Iris pigment epithelial cell (primary cell): Measurements from ENCODE around the gene STUM.
"Not testable (repeated sequence)": the region's sequence is repeated elsewhere in the genome, so short reads cannot be mapped to it uniquely, and the experiment has no call there.

ENCODE experiments used
- DNase-seq: peaks from one replicate; pipeline ENCODE4 v3.0.0-alpha.2; 2011; ENCODE audit warnings: low read depth

STUM gene

DNA sequence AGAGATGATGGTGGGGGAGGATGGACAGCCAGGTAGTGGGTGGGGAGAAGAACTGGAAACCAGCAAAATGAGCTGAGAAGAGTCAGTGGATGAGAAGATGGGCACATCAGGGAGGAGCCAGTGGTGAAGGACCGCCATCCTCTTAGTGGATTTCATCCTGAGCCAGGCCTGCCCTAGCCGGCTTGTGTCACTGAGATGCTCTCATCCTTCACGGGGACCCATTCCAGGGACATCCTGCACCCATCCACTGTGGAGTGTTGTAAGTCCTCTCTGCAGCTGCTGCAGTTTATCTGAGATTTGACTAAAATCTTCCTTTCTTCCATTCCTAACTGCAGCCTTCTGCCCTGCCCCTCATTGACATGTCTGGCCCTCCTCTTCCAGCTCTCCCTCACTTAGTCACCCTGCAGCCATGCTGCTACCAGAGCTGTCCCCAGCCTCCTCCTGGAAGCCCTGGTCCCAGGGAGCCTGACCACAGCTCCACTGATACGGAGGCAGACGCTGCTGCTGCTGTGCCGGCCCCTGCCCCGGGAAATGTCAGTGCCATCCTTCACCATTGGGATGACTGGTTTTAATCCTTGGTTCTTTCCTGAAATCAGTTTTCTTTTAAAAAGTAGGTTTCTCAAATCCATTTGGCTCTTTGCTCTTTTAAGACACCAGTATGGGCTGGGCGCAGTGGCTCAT is 33.2 kb downstream of the STUM start:
- no peak for DNase-seq

DNA sequence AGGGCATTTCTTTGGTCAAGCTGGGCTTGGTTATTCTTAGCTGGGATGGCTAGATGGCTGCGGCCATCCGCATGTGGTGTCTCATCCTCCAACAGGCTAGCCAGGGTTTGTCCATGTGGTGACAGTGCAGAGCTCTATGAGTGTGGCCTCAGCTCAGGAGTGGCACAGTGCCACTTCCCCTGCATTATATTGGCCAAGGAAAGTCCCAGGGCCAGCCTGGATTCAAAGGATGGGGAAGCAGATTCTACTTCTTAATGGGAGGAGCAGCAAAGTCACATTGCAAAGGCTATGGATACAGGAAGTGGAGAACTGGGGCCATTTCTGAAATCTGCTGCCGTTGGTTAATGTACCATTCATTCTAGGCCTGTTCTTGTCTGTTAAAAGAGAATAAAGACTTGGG is 34.4 kb downstream of the STUM start:
- no peak for DNase-seq

DNA sequence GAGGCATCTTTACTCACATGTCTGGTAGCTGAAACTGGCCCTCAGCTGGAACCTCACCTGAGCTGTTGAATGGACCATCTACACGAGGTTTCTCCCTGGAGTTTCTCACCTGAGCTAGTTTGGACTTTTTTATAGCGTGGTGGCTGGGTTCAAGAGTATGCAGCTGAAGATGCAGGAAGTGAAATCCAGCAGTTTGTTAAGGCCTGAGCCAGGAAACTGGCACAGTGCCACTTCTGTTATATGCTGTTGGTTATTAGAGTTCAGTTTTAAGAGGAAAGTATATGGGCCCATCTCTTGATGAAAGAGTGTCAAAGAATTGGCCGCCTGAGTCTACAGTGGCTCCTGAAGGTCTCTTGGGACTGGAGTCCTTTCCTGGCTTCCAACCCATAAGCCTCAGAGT is 35.6 kb downstream of the STUM start:
- DNase-seq, result no peak

DNA sequence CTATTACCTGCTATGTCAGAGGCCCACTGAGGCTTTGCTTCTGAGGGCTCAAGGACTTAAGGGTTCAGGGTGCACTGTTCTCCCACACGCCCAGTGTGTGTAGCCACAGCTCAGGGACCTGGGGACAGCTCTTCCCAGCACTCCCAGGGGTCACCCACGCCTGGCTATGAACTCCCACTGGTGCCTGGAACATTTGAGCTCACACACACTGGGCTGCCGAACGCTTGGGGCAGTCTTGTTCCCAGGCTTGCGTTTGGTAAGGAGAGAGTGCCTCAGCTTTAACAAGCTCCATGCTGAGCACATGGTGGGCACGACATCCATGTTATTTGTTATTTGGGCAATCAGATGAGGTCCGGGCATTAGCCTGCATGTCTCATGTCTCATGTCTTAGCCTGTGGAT is 37.6 kb downstream of the STUM start:
- DNase-seq, result no peak

DNA sequence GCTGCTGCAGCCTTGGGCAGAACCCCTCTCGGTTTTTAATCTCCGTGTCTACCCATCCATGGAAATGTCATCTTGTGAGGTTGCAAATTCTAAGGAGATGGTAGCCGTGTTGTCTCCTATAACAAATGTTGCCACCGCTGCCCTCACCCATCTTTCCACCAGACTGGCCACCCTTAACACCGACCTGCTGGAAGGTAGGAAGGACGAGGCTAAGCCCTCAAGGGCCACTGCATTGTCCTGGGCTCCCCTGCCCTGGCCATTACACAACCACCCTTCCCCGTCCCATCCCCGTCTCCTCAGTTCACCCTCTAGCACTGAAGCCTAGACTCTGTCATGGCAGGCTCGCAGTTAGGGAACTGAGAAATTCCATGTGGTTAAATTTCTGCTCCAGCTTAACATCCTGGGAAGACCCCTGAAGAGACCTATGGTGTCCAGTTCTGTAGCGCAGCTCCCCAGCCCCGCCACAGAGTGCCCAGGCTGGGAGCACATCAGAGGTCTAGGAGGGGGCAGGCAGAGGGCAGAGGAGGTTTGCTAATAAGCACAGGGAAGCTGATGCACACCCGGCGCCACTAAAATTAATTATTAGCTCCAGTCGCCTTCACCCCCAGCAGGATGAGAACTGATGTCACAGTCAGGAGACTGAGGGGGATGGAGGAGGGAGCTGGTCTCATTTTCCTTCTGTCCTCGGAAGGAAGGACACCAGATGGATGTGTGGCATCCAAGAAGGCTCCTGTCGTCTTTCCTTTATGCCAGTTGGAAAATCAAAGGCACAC is 38.3 kb downstream of the STUM start:
- DNase-seq, result no peak

DNA sequence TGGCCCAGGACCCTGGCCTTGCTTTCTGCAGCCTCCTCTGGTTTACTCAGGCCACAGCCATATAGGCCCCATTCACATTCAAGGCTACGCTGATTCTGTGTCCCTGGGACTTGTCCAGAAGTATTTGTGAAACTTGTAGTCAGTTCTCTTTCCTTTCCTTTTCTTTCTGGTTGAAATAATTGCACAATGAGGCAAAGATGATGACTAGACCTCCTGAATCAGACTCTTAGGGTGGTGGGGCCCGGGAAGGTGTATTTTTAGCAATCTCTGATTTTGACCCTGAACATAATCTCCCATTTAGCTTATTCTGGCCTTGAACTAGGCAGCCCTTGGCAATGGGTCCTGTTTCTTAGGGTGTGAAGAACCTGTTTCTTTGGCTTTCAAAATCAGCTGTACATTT is 39.9 kb downstream of the STUM start:
- peak; percentile 45 for DNase-seq

DNA sequence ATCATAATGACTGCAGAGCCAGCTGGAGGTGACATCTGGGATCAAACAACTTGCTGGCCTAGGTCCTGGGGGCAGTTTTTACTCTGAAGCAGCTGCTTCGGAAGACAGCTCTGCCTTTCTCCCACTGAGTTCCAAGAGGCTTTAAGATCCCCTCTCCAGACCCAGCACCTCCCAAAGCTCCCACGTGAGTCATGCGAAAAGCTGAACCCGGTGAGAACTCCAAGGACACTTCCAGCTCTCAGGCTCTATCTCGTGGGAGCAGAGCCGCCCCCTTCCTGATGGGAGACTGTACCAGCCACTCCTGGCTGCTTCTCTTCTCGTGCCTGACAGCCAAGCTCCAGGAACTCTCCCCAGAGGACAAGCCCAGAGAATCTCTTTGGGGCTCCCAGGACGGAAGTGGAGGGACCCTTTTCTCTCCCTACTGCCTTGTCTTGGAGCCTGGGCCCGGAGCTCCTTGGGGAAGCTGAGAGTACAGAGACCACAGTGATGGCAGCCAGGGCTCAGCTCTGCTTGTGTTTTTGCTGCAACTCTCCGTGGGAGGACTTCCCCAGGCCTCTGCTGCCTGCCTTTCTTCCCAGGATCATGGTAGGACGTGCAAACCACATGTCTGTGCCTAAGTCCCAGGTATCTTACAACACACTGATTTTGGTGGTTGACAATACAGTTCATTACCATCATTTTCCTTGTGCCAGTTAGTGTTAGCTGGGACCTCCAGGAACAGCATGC is 40.6 kb downstream of the STUM start:
- DNase-seq, result peak; percentile 24

DNA sequence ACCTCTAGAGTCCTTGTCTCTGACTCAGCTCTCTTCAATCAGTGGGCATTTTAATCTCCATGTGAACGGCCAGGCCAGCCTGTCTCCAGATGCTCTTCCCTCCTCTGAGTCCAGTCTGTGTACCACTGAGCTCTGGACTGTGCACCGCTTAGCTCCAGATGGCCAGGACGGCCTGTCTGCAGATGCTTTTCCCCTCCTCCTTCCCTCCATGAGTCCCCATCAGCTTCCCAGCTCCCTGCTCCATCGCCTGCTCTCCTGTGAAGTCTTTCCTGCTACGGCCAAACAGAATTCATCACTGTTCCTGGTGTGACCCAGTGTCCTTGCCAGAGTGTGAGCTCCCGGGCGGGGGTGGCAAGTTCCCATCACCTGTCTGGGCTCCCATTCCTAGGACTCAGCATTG is 42.0 kb downstream of the STUM start:
- peak; percentile 8 for DNase-seq

DNA sequence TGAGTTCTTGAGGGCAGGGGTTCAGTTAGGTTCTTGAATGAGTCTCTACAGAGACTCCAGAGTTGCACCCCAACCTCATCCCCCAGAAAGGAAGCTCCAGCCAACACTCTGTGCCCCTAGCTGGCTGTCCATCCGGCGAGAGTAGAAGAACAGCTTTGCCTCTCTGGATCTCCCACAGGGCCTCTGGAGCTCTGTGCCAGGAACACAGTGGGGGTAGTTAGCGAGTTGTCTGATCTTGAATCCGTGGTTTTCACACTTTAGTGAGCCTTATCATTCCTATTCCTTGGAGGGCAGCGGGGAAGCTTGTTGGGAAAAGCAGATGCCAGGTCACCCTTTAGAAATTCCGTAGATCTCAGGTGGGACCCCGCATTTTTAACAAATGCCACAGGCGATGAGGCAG is 45.0 kb downstream of the STUM start:
- no peak for DNase-seq

DNA sequence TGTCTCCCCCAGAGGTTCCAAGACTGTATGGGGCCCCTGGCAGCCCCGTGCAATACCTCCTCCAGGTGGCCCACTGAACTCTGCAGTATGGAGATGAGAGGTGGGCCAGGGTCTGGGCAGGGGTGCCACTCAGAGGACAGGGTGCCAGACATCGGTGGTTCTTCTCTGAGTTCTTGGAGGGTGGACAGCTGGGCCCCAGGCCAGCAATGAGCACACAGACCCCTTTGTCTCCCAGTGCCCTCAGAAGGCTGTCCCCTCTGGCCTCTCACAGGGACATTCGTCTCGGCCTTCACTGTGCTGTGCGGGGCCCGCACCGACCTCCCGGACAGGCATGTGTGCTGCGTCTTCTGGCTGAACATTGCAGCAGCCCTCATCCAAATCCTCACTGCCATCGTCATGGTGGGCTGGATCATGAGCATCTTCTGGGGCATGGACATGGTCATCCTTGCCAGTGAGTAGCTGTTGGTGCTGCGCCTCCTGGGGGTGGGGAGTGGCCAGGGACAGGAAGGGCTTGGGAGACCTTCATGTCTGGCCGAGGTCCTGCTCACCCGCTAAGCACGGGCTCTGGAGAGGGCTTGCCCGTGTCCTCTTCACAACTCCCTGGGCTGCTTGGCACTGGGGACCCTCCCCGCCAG is 48.1 kb downstream of the STUM start:
- no peak for DNase-seq

DNA sequence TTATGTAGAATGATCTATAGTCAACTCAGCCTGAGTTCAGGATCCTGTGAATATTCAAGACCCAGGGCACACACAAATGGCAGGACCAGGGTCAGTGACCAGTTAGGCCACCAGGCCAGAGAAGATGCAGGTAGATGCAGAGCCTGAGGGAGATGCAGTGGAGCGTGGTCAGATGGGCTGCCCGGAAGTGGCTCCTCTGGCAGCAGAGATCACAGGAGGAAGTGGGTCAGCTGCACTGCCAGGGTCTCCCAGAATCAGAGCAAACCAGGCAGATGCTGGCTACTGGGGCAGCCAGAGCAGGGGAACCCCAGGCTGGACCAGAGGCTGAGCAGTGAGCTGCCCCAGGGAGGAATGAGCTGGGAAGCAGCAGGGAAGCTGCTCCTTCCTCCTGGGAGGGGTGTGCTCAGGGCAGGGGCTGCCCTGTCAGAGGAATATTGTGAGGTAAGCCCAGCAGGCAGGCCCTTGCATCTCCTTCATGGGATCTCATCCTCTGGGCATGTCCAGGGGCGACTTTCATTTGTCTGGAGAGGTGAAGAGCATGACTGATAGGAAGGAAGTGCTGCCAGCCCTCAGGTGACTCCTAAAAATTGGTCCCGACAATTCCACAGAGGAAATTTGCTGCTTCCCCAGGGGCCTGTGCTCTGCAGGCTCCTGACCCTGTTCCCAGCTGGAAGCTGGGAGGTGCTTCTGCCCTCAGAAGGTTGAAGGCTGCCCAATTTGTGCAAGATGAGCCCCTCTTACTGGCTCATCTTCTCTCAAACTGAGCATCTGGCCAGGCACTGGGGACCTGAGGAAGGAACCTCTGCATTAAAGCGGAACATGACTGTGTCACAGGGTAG is 49.3 kb downstream of the STUM start:
- no peak for DNase-seq

DNA sequence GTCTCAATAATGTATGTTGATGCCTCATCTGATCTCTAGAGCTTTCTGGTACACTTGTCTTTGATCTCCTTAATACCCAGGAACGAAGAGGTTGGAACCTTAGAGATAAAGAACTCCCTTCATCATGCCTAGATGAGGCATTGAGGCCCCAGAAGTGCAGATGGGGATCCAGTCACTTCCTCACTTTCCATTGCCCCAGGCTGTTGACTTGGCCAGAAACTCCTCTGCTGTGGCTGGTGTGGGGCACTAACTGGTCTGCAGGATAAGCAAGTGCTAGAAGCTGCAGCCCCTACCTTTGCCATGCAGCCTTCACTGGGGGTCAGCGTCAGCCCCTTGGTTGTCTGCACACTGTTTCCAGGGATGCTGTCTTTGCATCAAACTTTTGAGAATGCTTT is 49.9 kb downstream of the STUM start:
- DNase-seq, result no peak

DNA sequence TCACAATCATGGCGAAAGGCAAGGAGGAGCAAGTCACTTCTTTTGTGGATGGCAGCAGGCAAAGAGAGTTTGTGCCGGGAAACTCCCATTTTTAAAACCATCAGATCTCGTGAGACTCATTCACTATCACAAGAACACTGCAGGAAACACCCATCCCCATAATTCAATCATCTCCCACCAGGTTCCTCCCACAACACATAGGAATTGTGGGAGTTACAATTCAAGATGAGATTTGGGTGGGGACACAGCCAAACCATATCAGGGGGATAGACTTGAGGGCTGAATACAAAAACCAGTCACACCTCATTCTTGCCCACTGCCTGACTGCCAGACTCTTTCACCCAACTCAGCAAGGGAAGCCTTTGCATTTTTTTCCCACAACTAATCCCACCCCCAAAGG is 50.4 kb downstream of the STUM start:
- not testable (repeated sequence) for DNase-seq

DNA sequence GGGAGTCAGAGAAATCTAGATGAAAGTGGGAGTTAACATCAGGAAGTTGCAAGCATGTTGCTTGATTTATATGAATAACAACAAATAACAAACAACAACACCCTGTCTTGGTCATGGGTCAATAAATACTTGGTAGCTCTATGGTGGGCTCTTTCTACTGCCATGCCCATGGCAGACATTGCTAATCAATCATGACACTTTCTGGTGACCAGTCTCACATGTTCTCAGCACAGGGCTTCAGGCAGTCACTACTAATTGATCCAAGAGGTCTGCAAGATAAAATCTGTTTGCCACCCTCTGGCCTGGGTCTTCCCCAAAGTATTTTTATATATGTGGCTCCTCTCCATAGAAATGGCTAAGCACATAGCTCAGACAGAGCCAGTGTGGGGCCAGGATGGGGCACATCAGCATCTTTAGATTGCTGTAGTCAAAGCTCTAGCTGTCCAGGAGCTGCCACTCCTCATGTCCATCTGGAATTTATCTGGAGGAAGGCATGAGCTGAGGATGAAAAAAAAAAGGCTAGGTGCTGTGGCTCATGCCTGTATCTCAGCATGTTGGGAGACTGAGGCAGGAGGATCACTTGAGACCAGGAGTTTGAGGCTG is 51.2 kb downstream of the STUM start:
- DNase-seq, result no peak

DNA sequence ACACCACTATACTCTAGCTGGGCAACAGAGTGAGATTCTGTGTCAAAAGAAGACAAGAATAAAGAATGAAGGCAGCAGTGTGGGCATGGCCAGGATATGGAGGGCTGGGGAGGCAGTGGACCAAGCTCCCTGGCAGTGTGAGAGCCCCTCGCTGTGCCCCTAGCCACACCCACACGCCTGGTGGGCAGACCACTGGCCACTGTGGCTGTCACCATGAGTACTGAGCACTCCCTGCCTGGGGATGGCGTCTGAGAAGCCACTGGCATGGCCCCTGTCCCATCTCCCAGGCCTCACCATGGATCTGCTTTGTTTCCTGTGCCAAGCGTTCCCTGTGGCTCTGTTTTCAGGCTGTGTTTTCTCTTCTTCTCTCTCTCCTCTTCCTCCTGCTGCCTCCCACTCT is 51.7 kb downstream of the STUM start:
- DNase-seq, result no peak

DNA sequence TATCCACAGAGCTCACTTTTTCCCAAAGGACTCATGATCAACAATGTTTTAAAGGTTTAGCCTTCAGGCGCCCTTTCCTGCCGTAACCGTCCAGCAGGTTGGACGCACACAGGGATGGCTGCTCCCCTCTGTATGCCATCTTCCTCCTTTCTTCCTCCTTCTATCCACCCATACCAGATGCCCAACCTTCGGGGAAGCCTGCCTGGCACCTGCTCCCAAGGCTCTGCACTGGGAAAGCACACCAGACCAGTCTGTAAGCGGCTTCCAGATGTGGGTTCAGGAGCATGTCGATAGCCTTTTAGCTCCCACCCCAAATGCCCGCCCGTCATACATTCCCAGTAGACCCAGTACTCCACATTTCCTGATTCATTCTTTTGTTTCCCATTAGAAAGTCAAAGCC is 52.9 kb downstream of the STUM start:
- DNase-seq, result no peak

DNA sequence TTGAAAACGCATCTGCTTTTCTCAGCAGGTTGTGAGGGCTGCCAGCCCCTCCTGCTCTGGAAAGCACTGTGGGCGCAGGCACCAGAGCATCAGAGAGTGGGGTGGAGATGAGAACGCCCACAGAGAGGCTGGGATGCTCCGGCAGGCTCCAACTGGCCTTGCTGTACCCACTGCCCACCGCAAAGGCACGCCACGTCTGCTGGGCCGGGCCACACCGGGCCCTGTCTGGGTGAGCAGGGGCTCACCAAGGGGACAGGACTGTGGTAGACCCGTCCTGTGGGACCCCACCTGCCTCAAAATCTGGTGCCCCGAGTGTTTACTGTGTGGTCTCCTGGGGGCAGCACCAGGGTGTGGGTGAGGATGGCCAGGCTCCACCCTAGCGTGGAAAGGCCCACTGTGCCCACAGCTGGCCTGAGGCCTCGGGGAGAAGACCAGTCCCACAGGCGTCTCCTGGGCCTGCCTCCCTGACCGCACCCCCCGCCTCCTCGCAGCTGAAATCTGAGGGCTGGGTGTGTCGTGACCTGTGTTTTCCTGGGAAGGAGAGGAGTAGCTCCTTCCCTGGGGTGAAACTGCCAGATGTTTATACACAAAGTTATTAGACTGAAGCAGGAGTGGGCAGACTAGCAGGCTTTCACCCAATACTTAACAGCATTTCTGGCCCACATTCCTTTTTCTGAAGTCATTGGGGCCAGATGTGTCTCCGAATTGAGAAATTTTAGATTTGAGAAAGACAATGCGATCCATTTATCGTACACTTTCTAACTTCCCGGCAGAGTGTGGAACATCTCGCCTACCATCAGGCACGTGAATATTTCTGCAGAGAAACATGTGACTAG is 53.8 kb downstream of the STUM start:
- DNase-seq, result peak; percentile 46

DNA sequence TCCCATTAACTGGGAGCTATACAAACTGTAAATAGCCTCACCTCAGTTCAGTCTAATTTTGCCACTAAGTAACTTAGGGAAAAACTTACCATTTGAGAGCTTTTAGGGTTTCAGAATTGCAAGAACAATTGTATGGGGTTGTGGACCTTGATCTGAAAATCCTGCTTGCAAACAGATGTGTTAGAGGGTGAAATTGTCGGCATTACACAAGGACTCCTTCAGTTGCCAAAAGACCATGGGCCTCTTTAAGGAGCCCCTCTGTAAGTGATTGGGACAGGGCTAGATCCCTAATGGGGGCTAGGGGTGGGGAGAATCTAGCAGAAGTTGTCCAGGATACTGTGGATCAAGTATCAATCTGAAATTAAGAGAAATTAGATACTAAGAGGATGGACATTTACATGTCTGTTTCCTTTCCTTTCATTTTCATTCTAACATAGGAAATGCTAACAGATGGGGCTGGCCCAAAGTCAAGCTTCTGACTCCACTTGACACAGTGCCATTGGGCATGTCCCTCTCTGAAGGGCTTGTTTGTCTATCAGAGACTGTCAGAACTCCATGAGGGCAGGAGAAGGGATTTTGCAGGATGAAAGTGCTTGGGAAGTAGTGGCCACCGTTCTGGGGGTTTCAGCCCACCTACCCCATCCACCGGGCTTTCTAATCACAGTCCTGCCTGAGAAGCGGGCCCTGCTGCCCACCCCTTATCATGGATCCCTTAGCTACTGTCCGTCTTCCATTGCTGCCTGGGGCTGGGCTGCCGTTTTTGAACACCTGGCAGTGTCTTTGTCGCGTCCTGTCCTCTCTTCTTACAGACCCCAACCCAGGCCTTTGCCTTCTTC is 54.7 kb downstream of the STUM start:
- DNase-seq, result peak; percentile 46

DNA sequence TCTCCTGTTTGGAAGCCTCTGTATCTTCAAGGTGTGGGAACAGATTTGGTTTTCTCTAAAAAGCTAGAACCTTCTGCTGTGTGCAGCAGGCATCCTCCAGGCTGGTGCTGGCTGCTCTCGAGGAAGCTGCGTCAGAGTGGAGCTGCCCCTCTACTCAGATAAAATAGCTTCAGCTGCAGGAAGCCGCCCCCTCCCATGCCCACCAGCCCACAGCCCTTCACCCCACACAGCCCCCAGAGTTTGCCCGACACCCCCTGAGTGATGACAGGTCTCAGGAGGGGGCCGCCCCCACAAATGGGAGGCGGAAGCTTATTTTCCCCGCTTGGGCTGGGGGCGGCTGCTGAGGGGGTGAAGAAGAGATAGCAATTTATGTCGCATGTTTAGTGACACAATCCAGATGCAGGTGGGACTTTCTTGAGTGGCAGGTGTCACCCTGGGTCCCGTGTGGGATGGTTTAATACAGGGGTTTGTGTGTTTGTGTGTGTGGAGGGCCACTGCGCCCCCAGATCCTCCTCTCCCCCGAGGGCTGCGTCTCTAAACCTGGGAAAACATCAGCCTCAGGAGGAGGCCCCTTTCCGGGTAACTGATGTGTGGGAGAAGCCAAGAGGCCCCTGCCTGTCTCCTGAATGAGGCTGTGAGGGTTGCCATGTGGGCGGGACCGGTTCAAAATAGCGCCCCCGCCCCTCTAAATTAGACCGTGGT is 55.4 kb downstream of the STUM start:
- no peak for DNase-seq
